ENCODE results near the gene ATP2B3. TPM values are rescaled to one million over a fixed set of nuclear protein-coding genes. Genes with fewer than 3 reads are reported as not detected.

The ATP2B3 gene
- total RNA-seq, 2 donors from 2014 or later, result not detected

DNA sequence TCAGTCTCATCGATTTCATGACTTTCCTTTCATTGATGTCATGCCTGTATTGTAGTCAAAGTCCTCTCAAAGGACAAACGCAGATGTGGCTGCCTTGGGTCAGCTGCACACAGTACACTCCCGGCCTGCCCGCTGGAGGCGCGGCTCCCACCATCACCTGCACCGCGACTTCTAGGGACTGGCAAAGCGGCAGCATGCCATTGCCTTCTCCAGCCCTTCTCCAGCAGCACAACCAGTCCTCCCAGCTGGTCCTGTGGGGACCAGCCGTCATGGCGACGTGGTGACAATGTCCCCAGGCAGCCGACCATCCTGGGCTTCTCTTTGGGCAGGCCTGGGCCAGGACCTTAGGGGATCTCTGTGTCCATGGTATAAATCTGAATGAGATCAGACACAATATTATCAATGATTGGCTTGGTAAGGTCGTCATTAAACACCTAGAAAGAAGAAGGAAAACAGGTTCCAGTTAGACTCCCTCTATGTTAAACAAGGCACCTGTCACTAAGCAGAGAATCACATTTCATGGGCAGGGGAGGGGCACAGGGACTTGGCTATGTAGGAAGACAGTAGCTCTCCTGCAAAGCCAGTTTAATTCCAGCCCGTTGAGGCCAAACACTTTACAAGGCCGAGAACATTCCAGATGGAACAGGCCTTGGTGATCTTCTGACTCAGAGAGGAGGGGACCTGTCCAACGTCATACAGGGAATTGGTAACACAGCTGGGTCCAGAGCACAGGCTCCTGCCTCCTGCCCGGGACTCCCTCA is 70.8 kb downstream of the ATP2B3 start:
- DNase-seq (ENCODE audit: low spot score), result no peak
- Histone ChIP-seq H3K4me1 (peaks cover 0 to under 1% of the 10 kb centered on the region in 2 donors), H3K27ac (no peak overlapping the region), H3K9me3 (no peaks in the 10 kb centered on the region), H3K4me3 (no peak overlapping the region), H3K27me3 (no peaks in the 10 kb centered on the region), H3K36me3 (peaks cover 28% of the 10 kb centered on the region)
- TF ChIP-seq CTCF (IDR thresholded peaks at IDR 0.05), result no peak

DNA sequence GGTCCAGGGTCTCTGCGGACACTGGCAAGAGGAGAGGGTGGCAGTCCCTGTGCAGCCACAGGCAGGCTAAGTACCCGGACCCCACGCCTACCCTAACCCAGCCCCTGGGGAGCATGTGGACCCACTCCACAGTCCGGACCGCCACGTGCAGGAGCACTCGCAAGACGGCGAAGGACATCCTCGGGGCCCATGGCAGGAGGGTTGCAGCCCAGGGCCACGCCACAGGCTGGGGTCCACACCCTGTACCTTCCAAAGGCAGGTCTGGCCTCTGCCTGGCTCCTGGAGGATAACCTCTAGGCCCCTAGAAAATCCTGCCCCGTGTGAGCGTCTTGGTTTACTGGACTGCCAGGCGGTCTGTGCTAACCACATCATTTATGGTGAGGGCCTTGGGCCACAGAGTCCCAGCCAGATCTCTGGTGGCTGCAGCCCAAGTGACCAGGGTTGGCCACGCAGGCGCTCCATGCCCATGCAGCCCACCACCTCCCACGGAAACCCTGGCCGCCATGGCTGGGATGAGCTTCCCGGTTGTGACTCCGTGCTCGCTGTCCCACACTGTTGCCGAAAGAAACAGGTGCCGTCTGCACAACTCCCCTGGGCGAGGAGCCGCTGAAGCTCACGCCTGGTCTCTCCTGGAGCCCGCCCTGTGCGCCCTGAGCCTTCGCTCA is 71.5 kb downstream of the ATP2B3 start:
- Histone ChIP-seq H3K27me3 (no peaks in the 10 kb centered on the region), H3K9me3 (no peaks in the 10 kb centered on the region), H3K36me3 (peaks cover 28% of the 10 kb centered on the region), H3K4me3 (no peak overlapping the region), H3K27ac (no peak overlapping the region), H3K4me1 (peaks cover 0 to 6% of the 10 kb centered on the region in 2 donors)
- no peak for TF ChIP-seq CTCF (IDR thresholded peaks at IDR 0.05)
- DNase-seq (ENCODE audit: low spot score), result no peak

- Histone ChIP-seq H3K27ac (peak overlapping the region in 1 of 2 donors; percentile 72), H3K36me3 (peaks cover 32% of the 10 kb centered on the region)
These were observed 73.8 kb downstream of the ATP2B3 start for GRCh38 chrX:153590961-153591956.

DNA sequence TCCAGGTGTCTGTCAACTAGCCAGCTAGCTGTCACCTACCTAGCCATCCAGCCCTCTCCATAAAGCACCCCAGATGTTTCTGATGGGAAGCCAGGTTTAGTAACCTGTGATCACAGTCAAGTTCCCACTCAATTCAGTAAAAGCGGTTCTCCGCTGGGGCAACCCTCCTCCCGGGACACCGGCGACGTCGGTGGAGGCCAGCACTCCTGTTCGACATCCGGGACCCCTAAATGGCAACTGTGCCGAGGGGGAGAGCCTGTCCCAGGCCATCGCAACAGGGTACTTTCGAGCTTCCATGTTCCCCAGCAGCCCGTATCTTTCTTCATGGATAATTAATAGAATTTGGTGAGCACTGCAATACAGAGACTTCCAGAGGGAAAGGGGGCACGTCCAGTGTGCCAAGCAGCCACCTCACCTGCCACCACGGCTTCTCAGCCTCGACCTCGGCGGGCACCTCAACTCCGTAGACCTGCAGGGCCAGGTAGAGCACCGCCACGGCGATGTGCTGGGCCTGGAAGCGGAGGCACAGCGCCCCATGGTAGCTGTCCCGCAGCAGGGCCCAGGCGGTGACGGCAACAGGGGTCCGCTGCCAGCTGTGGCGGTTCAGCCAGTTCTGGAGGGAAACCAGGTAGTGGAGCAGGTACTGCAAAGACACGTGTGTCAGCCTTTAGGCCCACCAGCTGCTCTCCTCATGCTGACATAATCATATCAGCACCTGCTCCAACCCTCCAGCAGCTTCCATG is 74.8 kb downstream of the ATP2B3 start:
- Histone ChIP-seq H3K27ac (peak overlapping the region; percentile 48 to 72), H3K9me3 (no peaks in the 10 kb centered on the region), H3K36me3 (peaks cover 31% of the 10 kb centered on the region), H3K27me3 (no peaks in the 10 kb centered on the region), H3K4me1 (peaks cover 0 to 6% of the 10 kb centered on the region in 2 donors), H3K4me3 (no peak overlapping the region)
- DNase-seq (ENCODE audit: low spot score), result no peak
- no peak for TF ChIP-seq CTCF (IDR thresholded peaks at IDR 0.05)

More at GRCh38 chrX:153590961-153591956, 73.8 kb downstream of the ATP2B3 start:
- peaks cover 0 to 6% of the 10 kb centered on the region in 2 donors for H3K4me1 ChIP-seq
- no peak for TF ChIP-seq CTCF (IDR thresholded peaks at IDR 0.05)
- no peak for DNase-seq (ENCODE audit: low spot score)
- no peaks in the 10 kb centered on the region for H3K27me3 ChIP-seq
- H3K9me3 ChIP-seq, result no peaks in the 10 kb centered on the region
- H3K4me3 ChIP-seq, result no peak overlapping the region
